Medulla oblongata (tissue), 1 donor: ENCODE measurements around the gene GRAMD1B.
A peak's percentile ranks its signal among the peaks of the same experiment; 100 is the strongest.
"Not testable (repeated sequence)": the region's sequence is repeated elsewhere in the genome, so short reads cannot be mapped to it uniquely, and the experiment has no call there.

Experiments used
- DNase-seq: peaks from one replicate; pipeline ENCODE4 v3.0.0-alpha.2; 2015; ENCODE audit errors: extremely low spot score

The GRAMD1B gene

GRCh38 chr11:123641495-123641840 is 211.4 kb downstream of the GRAMD1B start:
- DNase-seq: no peak

DNA sequence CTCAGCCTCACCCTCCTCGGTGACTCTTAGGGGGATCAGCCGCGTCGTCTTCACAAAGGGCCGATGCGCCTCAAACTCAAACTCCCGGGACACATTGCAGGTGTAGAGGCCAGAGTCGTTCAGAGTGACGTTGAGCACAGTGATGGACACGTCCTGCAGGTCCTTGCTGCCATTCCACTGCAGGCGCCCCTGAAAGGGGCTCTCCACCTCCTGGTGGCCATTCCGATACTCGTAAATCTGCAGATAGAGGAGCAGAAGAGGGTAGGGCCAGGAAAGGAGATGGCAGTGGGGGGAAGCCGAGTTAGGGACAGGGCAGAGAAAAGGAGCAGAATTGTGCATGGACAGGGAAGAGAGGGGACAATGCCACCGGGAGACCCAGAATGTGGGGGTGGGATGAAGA is 212.4 kb downstream of the GRAMD1B start:
- no peak for DNase-seq

- no peak for DNase-seq
Observed at GRCh38 chr11:123645286-123645975, 215.4 kb downstream of the GRAMD1B start.

- DNase-seq: no peak
Observed at GRCh38 chr11:123650901-123651300, 220.8 kb downstream of the GRAMD1B start.

DNA sequence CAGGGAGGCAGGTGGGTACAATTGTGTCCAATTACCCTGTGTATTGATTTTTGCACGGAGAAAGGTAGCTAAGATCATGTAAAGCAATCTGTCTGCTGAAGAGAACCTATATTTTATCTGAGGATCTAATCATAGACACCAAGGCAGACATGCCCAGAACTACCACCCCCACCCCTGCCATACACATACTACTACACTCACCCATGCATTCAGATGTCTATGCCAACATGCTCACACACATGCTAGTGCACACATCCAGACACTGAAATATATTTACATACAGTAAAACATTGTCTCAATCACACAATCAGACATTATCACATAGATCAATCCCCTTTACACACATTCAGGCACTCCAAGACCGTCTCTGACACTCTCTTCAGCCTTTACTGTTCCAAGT is 222.5 kb downstream of the GRAMD1B start:
- DNase-seq: no peak

DNA sequence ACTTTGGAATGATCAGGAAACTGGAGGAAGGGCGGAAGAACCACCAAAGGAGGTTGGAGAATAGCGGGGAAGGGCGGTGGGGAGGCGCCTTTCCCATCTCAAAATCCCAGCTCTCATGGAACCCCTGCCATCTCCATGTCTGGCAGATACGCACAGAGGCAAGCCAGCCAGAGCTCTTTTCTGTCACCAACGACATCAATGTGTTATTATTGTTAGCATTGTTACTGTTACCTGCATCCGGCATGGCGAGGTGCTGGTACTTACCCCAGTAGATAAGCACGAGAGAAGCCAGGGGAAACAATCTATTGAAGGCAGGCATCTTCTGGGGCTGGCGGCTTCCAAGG is 223.4 kb downstream of the GRAMD1B start:
- DNase-seq: no peak

DNA sequence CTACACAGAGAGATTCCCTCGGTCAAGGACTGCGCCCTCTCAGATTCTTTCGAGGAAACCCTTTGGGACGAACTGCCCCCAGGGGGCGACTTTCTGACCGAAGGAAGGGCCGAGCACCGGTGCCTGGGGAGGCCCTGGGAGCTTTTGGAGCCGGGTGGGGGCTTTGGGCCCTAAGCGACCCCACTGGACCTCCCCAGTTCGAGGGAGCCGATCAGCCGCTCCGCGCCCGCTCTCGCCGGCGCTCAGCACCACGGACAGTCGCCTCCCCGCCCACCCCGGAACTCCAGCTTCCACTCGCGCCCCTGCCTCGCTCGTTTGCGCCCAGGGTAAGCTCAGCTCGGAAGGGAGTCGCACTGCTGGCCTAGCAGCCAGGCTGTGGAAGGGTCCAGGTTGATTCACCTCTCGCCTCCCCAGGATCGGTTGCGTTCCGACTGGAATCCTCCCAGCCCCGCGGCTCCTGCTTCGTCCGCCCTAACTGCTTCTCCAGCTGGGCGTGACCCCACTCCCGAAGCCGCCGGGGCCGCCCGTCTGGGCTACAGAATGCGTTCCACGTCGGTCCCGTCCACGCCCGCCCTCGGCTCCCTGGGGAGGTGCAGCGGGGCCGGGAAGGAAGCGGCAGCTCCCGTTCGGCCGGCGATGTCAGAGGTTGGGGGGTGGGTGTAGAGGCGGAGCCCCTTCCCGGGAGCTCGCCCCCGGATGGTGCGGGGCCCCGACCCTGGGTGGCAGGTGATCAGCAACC is 223.9 kb downstream of the GRAMD1B start:
- DNase-seq: peak; percentile 7

DNA sequence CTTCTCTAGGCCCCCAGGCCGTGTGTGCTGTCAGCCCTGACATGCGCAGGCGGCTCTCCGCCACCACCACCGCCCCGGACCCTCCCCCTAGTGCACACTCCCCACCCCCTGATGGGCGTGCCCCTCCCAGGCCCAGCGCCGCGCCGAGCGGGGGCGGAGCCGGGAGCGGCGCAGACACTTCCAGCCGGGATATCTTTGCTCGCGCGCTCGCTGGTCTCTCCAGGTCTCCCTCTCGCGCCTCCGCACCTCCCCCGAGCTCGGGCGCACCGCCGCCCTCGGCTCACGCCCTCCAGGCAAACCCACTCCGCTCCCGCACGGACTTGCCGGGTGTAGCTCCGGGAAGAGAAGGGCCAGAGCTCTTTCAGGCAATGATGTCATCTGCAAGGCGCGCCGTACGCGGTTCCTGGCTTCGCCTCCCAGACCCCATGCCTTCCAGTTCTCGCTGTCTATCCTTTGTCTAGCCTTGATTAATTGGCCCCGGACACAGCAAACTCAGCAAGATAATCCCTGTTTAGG is 224.6 kb downstream of the GRAMD1B start, which contains the start of gene SCN3B:
Gene SCN3B (minus strand): TSS at position 59 of the 516 bp plus-strand sequence. CDS start 823 bp downstream, outside the sequence.
- DNase-seq: peak; percentile 27

DNA sequence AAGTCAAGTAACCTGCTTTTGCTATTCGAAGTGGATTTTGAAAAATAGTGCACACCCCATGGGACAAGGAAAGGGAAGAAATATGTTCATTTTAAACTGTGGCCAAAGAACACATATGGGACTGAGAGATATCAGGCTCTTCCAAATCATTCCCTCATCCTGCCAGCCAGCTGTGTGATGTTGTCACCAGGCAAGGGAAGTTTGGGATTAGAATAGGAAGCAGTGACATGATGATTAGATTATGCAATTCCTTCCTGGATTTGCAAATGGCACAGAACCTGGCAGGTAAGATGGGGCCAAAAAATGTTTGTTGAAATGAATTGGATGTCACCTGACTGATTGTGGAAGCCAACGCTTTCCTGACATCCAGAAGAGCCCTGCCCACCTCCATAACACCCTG is 229.2 kb downstream of the GRAMD1B start:
- DNase-seq: no peak

GRCh38 chr11:123659965-123660364 is 229.9 kb downstream of the GRAMD1B start:
- not testable (repeated sequence) for DNase-seq

DNA sequence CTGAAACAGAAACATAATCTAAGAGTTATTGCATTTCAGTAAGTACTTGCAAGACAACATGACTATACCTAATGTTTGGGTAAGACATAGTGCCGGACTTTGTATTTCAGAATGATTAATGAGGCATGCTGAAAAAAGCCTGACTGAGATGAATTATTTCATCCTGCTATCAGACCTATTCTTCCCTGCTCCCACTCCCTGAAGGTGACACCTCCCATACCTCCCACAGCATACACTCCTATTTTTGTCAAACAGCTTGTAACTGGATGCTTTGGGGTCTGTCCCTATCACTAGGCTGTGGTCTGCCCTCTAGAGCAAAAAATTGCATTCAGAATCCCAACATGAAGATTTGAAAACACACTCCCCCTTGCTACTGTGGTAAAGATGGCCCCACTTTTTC is 235.2 kb downstream of the GRAMD1B start:
- DNase-seq: no peak

- DNase-seq: no peak
Observed at GRCh38 chr11:123670081-123670480, 240.0 kb downstream of the GRAMD1B start.

DNA sequence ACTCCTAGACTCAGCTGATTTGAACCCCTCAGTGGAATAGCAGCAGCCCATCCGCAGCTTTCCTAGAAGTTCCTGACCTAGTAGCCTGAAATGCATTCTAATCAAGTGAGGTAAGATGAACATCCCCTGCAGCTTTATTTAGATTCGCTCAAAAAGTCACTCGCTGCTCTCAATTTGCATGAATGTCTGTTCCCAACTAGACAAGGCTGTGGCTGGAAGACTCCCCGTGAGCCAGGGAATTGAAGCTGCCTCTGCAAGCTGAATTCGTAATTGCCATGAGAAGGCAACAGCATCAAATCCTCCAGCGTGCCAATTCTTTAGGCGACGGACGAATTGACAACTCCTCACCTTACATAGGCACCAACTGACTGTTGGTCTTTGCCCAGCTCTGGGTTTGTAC is 241.5 kb downstream of the GRAMD1B start:
- no peak for DNase-seq

DNA sequence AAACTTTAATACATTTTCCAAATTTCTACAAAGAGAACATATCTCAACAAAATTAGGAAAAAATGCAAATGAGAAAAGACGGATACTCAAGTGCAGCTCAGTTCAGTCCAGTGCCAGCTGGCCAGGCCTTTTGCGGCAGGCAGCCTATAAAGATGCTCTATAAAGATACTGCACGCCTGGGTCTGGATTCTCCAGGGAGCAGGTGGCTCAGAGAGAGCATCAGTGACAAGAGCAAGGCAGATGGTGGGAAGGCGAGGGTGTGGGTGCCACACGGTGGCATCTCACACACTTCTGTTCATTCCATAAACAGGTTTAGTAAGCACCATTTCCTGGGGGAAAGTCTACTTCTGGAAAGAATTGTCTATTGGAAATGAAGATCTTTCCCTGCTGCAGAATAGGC is 242.5 kb downstream of the GRAMD1B start:
- DNase-seq: no peak

GRCh38 chr11:123674297-123674696 is 244.2 kb downstream of the GRAMD1B start:
- DNase-seq: no peak
